G401 (cell line): ENCODE results near the gene OXTR. TPM values are rescaled to one million over a fixed set of nuclear protein-coding genes. Genes with fewer than 3 reads are reported as not detected.

ENCODE experiments used
- DNase-seq: peaks from one replicate; pipeline ENCODE4 v3.0.0-alpha.2; 2015; ENCODE audit warnings: low spot score
- in situ Hi-C: cut with HindIII; loops from 2 replicates; pipeline ENCODE4 v1.10.0; 2016; ENCODE audit warnings: low sequenced_read_pairs, mixed read lengths
- total RNA-seq: library from RNA; depleted of rRNA; stranded (reverse); fragments of >200 nt; shearing (Covaris generic); gene quantifications from 2 replicates; pipeline ENCODE4 v1.2.3, GENCODE V29; 2014

OXTR gene
- total RNA-seq, 1 experiment from 2014 or later = 1.1 TPM

GRCh38 chr3:8768364-8769087, 887 bp downstream of the OXTR start:
- in situ Hi-C loops = no loop called here
- no peak for DNase-seq

- in situ Hi-C loops = no loop called here
- DNase-seq = peak; percentile 13
Observed at GRCh38 chr3:8767667-8768363, 1.6 kb downstream of the OXTR start.

GRCh38 chr3:8767256-8767666, 2.2 kb downstream of the OXTR start:
- DNase-seq = no peak
- in situ Hi-C loops = no loop called here

- DNase-seq = no peak
- in situ Hi-C loops = no loop called here
Observed at GRCh38 chr3:8766148-8766547, 3.3 kb downstream of the OXTR start.

GRCh38 chr3:8765528-8765927, 3.9 kb downstream of the OXTR start:
- in situ Hi-C loops = no loop called here
- no peak for DNase-seq

GRCh38 chr3:8764528-8764927, 4.9 kb downstream of the OXTR start:
- in situ Hi-C loops = no loop called here

GRCh38 chr3:8762607-8763377, 6.6 kb downstream of the OXTR start:
- in situ Hi-C loops = no loop called here
- no peak for DNase-seq

More at GRCh38 chr3:8764528-8764927, 4.9 kb downstream of the OXTR start:
- no peak for DNase-seq

GRCh38 chr3:8761866-8762265, 7.5 kb downstream of the OXTR start:
- in situ Hi-C loops = no loop called here
- no peak for DNase-seq

- DNase-seq = no peak
- in situ Hi-C loops = no loop called here
Observed at GRCh38 chr3:8760506-8760905, 8.9 kb downstream of the OXTR start.

GRCh38 chr3:8760091-8760490, 9.3 kb downstream of the OXTR start:
- in situ Hi-C loops = no loop called here

GRCh38 chr3:8759038-8759707, 10.2 kb downstream of the OXTR start:
- no peak for DNase-seq
- in situ Hi-C loops = no loop called here

More at GRCh38 chr3:8760091-8760490, 9.3 kb downstream of the OXTR start:
- DNase-seq = no peak

GRCh38 chr3:8757551-8758518, 11.6 kb downstream of the OXTR start:
- in situ Hi-C loops = no loop called here
- no peak for DNase-seq

GRCh38 chr3:8756671-8757070, 12.7 kb downstream of the OXTR start:
- in situ Hi-C loops = no loop called here
- no peak for DNase-seq

- in situ Hi-C loops = no loop called here
- DNase-seq = no peak
Observed at GRCh38 chr3:8755564-8756237, 13.7 kb downstream of the OXTR start.

- in situ Hi-C loops = no loop called here
- DNase-seq = no peak
Observed at GRCh38 chr3:8755097-8755496, 14.3 kb downstream of the OXTR start.

GRCh38 chr3:8752832-8753231, 16.6 kb downstream of the OXTR start:
- in situ Hi-C loops = no loop called here
- DNase-seq = no peak

- in situ Hi-C loops = no loop called here
Observed at GRCh38 chr3:8749316-8749715, 20.1 kb downstream of the OXTR start.

GRCh38 chr3:8746780-8747345, 22.6 kb downstream of the OXTR start:
- DNase-seq = no peak
- in situ Hi-C loops = no loop called here

More at GRCh38 chr3:8749316-8749715, 20.1 kb downstream of the OXTR start:
- DNase-seq = no peak
